HG03571 (cell line): Measurements from ENCODE around the gene GPR84.

Experiments
- ATAC-seq: cut with Tn5 transposase; IDR thresholded peaks from one replicate; pipeline ENCODE4 v1.9.1; 2021; ENCODE audit not compliant: unreplicated experiment

The GPR84 gene

DNA sequence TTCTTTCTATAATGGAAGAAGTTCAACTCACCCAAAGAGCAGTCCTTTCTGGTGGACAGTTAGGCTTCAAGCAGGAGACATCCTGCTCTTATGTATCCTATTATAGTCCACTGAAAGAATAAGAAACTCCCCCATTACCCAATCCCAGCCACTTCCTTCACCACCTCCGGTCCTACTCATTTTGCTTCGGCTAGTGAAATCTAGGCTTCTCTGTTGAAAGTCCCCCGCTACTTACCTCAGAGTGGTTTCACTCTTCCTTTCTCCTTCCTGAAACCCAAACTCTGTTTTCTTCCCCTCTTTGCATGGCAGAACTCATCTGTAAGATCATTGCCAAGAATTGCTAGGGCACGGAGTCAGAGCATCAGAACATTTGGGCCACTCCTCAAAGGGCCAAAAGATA, at the start of gene GPR84:
Gene GPR84 (minus strand): TSS at position 74 of the 400 bp plus-strand sequence. CDS start 635 bp downstream, outside the sequence.
- ATAC-seq, result peak; percentile 57

DNA sequence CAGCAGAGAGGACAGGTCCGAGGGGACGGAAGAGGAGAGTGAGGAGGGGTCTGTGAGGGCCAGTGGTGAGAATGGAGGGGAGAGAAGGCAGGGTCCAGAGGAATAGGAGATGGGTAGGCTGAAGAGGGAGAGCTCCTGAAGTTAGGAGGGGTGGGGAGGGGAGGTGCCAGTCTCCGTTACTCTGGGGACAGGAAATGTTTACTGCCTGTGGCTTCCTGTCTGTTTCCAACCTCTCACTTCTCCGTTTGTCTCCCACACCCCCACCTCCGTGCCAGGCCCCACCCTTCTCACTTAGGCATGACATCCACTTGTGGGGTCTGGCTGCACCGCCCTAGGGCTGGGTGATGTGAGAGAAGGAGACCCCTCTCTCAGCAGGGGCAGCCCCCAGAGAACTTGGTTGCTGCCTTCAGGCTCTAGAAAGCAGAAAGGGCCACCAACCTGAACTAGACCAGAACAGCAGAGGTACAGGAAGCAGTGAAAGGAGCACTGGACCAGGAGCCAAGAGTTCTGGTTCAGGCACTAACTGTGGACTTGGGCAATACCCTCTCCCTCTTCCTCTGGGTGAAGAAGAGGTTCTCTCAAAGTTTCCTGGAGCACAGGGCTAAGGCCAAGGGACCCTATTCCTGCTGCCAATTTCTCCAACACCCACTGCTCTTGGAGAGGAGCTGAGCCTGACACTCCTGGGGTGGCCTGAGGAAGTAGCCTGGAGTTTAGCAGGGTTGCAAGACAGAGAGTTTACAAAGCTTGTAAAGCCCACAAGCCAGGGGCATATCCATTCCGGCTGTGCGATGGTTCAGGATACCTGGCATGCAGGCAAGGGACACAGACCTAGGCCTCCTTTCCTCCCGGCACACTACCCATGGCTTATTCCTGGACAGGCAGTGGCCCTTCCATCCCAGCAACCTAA, 49.3 kb upstream of the GPR84 start:
- ATAC-seq, result no peak

DNA sequence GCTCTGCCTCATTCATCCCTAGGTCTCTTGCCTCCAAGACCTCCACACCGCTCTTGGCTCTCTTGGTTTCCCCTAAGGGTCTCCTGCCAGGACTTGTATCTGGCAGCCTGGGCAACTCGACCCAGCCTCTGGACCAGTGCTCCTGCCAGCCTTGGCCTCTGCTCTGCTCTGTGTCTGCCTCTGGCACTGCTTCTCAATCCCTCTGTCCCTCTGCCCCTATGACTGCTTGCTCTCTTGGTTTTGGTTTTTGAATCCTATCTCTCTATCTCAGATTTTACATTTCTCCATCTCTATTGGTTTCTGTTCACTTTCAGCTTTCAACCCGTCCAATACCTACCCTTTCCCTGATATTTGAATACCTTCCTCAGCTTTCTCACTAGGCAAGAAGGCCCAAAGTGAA, 48.5 kb upstream of the GPR84 start:
- no peak for ATAC-seq

DNA sequence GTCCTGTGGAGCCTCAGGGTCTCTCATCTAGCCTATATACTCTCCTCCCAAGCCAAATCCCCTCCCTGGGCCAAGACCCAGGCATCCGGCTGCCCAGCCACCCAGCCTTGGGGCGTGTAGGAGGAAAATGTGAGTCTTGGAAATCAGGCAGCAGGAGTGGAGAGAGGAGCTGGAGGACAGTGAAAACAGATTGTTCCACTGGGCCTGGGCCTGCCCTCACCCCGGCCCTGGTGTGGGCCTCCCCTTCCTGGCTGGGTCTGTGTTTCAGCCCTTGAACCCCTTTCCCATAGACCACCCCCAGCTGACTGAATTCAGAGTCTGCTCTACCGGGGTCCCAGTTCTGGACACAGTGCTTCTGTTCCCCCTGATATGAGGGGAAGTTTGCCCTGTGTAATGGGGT, 48.1 kb upstream of the GPR84 start:
- ATAC-seq, result no peak

DNA sequence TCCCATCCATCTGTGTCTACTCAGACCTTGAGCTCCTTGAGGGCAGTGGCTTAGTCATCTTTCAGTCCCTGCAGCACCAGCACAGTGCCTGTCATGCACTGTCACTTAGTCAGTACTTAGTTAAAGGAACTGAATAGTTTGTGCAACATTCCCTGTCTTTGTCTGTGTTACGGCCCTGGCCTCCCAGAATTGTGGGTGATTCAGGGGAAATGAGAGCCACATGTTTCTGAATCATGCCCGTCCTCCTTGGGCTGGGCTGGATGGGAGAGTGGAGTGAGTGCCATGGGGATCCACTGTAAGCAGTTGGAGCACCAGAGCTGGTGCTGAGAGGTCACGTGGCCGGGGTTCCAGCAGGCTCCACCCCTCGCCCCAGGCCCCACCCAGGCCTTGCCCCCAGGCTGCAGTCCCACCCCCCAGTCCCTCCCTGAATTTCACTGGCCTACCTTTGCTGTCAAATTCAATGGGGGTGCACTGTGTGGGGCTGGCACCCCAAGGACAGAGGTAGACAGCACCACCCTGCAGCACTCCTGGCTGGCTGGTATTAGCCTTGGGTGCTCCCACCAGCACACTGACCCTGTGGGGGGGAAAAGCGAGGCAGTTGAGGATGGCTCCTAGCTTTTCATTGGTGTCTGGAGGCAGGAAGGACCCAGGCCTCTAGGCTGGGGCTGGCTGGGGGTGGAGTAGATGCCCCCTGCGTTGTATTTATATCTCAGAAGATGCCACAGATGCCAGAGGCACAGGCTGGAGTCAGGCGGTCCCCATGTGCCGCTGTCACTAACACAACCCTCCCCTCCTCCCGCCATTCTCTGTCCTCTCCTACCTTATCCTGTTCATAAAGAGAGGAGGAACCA, 47.3 kb upstream of the GPR84 start:
- ATAC-seq, result no peak

DNA sequence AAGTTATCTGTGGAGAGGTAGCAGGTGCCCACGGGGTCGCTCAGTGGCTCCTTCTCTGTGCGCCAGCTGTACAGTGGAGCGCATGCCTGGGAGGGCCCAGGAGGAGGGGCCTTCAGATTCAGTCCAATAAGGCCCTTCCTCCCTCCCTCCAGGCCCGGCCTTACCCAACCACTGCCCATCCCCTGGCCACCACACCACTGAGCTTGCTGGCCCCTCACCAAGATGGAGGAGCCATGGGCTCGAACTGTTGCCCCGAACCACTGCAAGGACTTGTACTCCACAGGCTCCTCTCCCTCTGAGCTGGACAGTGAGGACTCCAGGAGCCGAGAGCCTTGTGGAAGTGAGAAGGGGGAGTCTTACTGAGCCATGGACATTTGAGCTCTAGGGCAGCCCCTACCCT, 45.0 kb upstream of the GPR84 start:
- ATAC-seq, result no peak

DNA sequence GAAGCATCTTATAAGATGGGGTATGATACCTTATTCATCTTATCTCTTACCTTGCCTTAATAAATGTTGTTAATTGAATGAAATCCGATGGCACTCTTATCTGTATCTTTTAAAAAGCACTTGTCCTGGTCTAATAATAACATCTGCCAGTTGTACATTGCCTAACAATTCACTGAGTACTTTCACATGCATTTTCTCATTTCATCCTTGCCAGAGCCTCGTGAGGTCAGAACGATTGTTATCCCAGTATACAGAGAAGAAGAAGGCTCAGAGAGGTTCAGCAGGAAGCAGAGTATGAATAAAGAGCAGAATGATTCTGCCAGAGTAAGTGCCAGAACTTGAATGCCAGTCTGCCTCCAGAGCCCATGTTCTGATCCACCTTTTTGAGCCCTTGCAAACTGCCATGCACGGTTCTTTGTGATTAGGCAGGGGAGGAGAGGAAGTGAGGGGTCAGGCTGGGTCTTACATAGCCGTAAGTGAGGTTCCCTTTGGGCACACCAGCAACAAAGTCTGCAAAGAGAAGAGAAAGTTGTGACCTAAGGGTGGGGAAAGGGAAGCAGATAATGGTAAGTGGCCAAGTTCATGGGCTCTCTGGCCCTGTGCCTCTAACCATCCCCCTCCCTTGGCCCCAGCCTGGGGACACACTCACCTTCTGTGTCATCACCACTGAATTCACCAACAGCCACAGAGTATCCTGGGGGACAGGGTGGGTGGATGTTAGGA, 43.1 kb upstream of the GPR84 start:
- ATAC-seq, result no peak

DNA sequence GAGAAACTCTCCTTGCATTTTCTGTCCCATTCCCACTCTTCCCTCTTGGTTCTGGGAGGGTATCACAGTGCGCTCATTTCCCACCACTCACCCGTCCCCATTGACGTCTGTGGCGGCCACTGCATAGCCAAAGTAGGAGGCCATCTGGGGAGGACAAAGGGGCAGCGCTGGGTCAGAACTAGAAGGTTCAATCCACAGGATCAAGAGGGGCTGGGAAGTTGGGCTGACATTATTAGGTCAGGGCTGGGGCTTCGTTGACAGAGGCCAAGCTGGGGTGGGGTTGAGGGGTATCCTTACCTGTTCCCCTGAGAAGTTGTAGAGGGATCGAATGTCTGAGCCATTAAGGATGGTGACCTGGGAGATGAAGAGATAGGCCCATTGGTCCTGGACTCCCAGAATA, 41.3 kb upstream of the GPR84 start:
- no peak for ATAC-seq

DNA sequence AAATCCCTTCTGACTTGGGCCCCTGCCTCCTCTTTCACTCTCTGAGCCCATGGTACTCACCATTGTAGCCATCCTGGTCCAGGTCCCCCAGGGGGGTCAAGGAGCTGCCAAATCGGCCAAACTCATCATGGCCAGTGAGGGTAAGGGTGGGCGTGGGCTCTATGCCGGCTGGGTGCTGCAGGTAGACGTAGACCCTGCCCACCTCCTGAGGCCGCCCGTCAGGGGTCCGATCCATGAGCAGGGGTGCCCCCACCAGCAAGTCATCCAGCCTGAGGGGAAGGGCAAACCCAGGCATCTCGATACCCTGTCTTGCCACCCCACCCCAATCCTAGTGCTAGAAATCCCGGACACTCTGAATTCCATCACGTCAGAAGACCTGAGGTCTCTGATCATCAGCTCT, 40.8 kb upstream of the GPR84 start:
- no peak for ATAC-seq

DNA sequence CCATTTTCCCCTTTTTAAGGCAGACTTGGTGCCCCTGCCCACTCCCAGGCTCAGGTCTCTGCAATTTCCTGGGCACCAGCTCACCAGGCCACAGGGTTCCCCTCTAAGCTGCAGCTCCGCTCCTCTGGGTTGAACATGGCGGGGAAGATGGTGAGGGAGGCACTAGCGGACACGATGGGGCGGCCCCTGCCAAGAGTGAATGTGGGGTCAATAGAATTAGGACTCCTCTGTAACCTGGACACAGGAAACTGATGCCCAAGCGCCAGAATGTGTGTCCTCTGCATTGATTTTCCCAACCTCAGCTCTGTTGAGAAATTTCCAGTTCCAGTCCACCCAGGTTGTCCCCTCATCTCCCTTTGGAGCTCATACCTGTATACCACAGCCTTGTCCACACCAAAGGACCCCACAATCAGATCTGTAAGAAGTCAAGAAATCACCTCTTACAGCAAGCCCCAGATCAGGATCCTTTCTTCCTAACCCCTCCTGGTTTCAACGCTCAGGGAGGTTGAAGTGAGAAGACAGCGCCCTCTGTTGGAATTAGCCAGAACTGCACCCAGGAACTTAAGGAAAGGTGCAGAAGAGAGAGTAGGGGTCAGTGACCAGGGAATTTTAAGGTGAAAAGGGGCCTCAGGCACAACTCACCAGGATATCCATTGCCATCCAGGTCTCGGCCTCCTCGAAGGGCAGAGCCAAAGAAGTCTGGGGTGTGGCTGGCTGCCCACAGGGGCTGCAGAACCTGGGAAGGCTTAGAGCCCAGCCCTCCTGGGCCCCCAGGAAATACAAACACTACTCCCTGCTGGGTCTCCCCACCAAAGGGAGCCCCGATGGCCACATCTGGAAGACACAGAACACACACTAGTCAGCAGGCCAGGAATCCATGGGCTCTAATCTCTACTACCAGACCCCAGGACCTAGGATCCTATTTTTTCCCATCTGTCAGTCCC, 40.0 kb upstream of the GPR84 start:
- no peak for ATAC-seq

DNA sequence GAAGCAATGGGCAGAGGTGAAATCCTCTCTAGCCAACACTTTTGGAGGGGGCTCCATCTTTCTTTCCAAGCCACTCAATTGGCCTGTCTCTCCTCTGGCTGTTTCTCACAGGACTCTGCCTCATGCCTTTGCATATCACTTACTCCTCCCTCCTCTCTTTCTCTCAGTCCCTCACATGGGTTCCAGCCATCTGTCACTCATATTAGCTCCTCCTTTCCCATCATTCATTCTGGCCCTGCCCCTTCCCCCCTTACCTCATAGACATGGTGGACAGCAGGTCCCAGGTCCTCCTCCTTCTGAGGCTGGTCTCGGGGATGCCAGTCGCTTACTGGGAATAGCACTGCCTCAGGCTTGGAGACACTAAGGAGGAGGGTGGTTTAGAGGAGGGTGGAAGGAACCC, 36.8 kb upstream of the GPR84 start:
- no peak for ATAC-seq

DNA sequence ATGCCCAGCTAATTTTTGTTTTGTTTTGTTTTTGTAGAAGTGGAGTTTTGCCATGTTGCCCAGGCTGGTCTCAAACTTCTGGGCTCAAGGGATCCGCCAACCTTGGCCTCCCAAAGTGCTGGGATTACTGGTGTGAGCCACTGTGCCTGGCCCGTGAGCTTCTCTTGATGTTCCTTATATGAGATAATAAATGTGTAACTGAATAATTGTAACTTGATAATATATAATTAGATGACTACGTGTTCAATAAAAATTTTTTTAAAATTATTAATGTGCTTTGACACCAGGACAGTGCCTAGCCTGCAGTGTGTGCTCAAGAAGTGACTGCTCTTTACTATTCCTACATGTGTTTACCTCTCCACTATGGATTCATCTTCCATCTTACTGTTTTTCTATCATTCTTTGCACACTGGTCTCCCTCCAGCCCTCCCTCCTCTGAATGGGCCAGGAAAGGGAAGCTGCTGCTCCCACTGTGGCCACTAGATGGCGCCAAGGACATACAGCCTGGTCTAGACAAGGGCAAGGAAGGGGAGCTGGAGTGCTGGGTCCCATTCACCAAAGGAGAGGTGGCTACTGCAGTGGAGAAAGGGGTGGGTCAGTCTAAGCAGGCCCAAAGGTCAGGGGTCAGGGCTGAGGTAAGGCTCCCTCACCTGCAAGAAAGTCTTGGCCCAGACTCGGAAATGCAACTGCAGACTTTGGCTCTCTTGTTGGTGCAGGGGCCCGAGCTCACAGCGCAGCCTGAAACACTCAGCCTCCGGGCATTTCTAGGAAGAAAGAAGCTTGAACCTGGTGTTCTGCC, 34.9 kb upstream of the GPR84 start:
- no peak for ATAC-seq

DNA sequence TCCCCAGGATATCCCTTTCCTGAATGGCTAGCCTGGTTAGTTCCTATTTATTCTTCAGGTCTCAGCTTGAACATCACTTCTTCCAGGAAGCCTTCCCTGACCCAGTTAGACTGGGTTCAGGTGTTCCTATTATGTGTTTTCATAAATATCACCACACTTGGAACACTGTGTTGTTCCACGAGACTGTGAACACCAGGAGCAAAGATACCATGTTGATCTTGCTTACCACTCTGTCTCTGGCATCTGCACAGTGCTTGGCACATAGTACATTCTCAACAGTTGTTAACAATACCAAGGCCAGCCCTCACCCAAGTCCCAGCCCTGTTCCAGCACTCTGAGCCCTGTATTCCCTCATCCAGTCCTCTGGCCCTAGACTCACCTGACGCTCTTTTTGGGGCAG, 33.9 kb upstream of the GPR84 start:
- no peak for ATAC-seq

DNA sequence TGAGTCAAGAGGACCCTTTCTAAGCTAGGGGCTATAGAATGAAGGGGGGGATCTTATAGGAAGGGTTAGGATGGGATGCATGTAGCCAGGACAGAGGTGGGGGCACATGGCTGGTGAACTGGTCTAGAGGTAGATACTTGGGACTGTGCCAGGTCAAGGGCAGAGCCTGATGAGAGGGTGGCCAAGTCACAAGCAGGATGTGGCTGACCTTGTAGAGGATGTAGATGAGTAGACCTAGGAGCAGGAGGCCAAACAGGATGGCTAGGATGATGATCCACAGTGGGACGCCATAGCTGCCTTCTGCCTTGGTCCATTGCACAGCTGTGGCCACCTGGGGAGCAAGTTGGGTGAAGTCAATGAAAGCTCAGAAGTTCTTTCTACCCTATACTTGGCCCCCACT, 32.9 kb upstream of the GPR84 start:
- ATAC-seq, result no peak

DNA sequence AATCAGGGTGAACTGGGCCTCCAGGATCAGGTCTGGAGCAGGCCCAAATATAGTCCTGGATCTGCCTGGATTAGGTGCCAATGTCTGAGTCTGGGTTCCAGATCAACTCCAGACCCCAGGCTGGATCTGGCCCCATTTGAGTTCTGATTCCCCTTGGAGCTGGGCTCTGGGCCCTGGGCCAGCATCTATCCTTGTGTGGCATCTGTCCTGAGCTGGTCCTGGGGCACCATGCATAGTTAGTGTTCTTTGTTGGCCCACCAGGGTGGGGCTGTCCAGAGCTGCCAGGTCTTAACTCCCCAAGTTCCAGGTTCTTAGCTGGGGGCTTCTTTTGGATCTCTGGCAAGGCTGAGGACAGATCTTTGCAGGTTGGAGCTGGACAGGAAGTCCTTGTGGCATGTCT, 31.3 kb upstream of the GPR84 start:
- no peak for ATAC-seq

DNA sequence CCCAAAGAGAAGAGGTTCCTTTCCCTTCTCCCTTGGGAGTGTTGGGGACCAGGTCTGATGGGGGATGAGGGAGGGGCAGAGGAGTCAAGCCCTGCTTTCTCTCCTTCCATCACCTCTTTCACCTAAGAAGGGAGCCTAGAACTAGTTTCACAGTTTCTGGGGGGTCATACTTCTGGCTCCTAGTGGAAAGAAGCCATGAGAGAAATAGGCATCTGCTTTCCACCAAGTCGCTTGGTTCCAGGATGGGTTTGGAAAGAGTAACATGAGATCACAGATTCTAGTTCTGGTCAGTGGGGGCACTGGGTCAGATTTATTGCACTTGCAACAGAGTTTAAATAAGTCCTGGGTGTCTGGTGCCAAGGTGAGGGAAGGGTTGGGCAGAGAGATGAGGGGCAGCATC, 30.7 kb upstream of the GPR84 start:
- no peak for ATAC-seq

DNA sequence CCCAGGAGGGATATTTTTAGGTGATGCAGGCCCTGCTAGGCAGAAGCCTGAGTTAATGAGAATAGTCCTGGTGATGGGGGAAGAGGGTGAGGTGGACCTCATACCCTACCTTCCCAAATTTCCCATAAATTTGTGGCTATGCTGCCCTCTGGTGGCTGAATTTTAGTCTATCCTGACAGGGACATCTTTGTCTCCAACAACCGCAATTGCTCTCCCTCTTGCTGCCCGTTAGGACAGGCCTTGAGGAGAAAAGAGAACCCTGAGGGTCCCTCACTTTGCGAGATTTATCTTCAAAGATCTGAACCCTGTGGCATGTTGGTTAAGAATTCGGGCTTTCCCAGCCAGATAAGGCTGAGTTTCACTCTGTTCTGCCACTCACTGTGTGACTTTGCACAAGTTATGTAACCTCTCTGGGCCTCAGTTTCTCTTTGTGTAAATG, 30.0 kb upstream of the GPR84 start:
- ATAC-seq, result no peak

DNA sequence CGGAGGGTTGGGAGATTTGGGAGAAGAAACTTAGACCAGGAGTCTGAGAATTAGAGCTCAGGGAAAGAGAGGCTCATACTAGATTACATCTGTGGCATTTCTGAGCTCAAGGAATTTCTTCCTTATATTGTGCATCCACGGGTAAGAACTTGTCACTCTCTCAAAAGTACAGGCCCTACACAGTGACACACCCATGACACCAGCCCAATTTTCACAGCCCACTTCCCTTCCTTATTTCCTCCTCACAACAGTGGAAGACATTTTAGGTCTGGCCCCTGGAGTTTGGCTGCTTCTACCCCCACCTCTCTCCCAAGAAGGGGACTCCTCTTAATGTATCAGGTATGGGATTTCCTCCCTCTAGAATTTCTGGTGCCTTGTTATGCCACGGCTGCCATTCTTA, 29.5 kb upstream of the GPR84 start:
- no peak for ATAC-seq

DNA sequence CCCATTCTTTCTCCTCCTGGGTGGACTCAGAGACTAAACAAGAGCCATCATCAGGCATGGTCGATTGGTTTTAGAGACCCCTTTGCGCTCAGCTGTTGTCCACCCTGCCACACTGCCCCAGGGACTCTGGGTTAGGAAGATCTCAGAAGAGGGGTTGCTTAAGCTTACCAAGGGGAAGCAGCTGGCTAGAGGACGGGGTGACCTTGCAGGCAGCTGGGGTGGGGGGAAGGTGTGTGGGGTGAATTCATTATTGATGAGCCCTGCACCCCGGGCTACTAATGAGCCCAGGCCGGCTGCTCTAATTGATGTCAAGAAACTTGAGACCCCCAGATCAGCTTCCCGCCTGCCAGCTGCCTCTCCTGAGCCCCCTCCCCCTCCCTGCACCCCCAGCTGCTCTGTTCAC, 28.9 kb upstream of the GPR84 start:
- no peak for ATAC-seq
